NOMO-1 (cell line): ENCODE results near the gene DAW1.

Source experiments
- DNase-seq, 2 experiments: peaks; one replicate each; lab custom pipeline; 2025; ENCODE audit not compliant: unreplicated experiment in 2 of 2; lab: John Stamatoyannopoulos, UW

DAW1 gene

DNA sequence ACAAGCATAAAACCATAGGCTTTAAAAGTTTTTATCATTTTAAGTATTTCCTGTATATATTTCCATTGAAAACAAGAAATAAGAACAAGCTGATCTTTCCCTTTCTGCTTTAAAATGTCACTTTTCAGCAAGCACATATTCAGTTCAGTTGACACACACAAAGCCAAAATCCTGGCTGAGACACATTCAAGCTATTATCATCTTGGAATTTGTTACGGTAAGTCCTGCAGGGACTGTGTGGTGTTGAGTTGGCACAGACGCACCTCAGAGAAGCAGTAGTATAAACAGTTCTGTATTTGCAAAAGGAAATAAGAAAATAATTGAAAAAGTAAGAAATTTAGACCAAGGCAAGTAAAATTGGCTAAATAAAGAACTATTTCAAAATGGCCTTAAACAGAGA, 10.4 kb upstream of the DAW1 start:
- DNase-seq = no peak

DNA sequence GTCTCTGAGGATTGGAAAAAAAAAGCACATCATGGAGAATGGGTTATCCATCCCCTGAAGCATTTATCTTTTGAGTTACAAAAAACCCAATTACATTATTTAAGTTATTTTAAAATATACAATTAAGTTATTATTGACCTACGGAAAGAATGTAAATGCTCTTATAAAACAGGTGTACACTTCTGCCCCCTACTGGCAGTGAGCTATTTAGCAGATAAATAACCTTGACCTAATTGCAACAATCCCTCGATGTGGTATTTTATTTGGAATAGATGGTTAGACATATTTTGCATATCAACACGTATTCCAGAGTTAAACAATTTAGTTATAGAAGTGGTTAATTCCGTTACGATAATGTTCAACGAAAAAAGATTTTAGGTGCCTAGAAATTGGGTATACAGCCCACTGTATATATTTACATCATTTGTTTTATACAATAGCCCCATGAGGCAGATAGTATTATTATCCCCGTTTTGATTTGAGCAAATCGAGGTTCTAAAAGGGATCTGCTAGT, 9.1 kb upstream of the DAW1 start:
- peak in 1 of 2 experiments; percentile 52 for DNase-seq

DNA sequence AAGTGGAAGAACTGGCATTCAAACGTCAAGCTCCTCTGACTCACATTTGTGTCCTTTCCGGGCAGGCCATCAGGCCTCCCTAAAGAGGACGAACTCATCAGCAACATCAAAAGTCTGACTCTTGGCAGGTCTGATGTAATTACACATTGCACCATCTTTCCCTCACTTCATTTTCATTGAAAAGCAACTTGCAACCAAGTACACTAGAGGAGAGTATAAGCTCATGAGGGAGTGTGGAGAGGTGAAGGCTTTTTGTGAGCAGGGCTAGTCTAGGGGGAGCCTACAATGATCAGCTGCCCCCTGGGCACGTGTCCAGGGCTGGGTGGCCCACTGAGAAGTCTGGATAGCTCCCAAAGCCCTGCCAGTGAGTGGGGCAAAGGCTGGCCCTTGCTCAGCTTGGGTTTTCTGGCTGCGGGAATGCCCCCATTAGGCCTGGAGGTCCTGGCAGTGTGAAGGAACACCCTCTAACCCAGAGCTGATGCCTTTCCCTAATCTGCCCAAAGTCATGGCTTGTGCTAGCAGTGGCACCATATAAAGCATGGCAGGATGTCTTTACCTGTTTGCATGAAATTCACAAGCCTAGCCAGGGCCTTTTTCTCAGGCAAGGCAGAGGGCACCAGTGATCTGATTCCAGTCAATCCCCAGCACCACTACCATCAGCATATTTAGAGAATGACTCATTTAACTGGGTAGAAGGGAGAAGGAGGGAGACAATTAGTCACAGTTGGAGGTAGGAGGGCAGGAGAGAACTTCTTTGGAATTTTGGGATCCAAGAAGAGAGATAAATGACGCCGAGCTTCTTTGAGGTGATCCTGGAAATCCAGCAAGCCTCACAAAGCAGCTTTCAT, 8.5 kb upstream of the DAW1 start:
- no peak for DNase-seq

DNA sequence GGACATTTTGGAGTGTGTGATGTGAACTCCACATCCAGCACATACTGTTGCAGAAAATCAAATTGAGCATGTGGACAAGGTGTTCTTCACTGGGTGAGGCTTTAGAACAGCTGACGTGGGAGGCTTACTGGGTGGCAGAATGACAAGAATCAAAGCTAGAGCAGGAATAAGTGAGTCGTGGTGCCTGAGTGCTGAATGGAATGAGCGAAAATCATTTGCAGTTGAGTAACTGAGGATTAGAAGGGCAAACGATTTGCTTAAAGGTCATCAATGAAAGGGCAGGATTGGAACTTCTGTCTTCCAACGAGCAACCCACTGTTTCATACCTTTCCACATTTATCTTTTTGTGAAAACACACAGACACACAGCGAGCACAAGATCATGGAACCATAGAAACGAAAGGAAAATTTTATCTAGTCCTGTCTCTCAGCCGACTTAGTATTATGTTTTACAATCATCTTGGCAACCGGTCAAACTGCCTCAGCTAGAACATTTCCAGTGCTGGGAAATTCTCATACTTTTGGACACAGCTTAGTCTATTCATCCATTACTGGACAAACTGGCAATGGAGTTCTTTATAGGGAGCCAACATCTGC, 7.2 kb upstream of the DAW1 start:
- DNase-seq = no peak

DNA sequence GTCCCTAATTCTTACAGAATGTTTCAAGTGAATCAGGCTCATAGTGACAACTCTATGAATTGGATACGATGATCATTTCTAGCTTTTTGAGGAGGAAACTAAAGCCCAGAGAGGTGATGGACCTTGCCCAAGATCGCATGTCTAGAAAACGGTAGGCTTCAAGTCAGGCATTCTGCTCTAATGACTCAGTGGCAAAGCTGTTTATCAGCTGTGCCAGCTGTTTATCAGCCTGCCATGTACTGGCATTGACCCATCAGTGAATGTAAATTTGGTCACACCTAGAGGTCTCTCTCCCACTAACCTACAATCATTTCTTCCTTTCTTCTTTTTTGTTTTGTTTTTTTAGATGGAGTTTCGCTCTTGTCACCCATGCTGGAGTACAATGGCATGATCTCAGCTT, 6.1 kb upstream of the DAW1 start:
- DNase-seq = no peak

DNA sequence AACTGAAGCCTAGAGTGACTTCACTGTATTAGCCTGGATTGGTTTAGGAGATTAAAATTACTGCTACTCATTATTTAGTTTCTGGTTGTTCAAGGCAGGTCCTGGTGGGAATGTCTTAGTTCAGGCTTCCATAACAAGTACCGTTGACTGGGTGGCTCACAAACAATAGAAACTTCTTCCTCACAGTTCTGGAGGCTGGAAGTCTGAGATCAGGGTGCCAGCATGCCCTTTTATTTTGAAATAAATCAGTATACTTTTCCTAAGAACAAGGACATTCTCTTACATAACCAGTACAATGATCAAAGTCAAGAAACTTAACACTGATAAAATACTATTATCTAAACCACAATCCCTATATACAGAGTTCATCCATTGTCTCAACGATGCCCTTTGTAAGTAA, 4.0 kb upstream of the DAW1 start:
- no peak for DNase-seq

DNA sequence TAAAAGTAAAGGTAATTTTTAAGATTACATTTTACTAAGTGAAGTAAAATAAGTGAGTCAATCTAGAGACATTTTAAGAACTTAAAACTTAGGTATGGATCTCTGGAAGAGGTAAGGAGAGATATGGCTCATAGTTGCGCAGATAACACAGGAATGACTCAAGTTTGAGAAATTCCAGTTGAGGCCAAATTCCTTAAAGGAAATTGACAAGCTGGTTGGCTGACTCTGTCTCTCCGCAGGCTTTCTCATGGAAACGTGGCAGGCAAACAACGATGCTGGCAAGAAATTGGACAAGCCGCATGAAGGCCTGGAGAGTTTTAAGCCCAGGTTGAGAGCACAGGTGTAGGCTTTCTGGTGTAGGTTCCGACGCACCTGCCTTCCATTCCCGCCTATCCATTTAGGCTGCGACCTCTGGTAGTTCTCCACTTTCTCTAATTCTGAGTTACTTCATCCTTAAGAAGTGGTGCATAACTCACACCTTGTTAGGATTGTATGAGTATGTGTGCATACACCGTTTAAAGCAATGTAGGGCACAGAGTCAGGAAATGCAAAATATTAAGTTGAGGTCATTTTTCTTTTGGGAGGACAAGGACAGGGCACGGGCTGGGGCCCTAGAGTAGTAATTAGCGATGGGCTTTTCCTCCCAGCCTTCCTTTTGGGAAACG, 589 bp upstream of the DAW1 start:
- no peak for DNase-seq

DNA sequence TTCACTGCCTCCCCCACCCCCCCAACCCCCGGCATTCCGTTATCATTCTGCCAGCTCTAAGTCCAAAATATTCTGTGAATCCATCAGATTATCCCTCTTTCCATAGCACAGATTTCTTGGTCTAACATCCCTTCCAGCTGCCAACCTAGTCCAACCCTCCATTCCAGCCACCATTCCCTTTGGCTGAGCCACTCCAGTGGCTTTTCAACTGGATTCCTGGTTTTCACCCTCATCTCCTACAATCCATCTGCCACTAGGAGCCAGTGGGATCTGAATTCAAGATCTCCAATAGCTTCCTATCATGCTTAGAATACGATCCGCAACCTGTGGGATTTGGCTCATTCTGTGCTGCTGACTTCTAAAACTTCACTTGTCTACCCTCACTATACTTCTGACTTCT, 1.2 kb downstream of the DAW1 start:
- DNase-seq = no peak

DNA sequence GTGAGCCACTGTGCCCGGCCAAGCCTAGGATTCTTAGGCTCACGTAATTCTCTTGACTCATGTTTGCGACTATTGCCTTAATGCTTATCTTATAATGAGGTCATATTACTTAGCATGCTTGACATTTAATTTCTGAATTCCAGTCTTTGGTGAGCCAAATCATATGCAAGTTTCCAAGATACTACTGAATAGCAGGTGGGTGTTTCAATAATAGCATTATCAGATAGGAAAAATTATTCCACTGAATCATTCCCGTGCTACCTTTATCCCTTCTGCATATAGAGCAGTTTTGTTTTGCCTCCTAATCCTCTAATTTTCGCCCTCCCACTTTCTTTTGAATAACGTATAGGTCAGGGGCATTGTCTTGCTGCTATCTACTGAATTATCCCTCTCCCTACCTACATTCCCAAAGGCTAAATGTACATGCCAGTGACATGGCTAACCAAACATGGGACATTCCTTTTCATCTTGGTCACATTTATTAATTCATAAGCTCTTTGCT, 4.9 kb downstream of the DAW1 start:
- no peak for DNase-seq

DNA sequence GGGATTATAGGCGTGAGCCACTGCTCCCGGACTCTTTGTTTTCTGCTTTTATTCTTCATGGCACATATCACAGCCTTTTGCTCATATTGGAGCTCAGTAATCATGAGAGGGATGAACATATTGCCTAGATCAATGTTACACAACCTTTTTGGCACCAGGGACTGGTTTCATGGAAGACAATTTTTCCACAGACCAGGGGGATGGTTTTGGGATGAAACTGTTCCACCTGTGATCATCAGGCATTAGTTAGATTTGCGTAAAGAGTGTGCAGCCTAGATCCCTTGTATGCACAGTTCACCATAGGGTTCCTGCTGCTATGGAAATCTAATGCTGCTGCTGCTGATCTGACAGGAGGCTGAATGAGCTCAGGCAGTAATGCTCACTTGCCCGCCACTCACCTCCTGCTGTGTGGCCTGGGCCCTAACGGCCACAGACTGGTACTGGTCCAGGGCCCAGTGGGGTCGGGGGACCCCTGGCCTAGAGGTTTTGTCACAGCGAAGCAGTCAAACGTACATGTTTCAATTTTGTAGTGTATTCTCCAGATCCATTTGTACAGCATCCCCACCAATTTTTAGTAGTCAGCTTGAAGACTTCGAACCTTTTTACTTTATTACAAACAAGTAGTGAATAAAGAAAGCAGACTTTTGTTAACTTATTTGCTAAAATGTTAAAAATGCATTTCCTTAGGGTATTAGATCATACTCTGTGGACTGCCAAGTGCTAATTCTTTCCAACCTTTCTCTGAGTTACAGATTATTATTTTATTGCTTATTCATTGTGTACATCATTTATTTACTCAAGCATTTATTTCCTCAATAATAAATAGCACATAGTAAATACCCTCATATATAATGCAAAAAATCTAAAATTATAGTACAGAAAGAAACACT, 6.2 kb downstream of the DAW1 start:
- no peak for DNase-seq

DNA sequence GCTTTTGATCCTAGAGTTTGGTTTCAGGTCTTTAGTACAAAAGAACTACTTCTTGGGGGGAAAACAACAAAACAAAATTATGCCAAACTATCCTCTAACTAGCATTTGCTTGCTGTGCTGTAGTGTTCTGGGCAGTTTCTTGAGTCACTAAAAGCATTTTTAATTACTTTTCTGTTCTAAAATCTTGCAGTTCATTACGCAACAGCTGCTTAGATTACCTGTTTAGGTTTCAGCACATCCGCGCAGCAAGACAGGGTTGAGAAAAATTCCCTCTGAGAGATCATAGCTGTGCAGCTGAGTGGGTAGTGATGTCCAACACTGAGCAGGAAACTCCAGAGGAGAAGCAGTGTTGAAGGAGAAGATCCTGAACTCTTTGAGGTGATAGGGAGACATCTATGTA, 9.0 kb downstream of the DAW1 start:
- DNase-seq = no peak

DNA sequence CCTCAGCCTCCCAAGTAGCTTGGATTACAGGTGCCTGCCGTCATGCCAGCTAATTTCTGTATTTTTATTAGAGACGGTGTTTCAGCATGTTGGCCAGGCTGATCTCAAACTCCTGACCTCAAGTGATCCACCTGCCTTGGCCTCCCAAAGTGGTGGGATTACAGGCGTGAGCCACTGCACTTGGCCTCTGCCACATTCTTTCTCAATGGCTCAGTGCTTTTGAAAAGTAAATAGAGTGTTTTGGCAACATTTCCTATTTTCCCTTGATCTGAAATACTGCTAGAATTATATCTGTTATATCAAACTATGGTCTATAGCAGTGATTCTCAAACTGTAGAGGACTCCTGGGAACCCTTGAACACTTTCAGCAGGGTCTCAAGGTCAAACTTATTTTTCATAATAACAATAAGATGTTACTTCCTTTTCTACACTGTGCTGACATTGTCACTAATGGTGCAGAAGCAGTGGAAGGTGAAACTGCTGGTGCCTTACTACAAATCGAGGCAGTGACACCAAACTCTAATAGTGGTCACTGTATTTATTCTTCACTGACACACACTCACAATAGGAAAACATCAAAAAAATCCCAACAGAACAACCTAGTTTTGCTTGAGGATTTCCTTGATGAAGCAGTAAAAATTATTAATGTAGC, 10.6 kb downstream of the DAW1 start:
- no peak for DNase-seq

DNA sequence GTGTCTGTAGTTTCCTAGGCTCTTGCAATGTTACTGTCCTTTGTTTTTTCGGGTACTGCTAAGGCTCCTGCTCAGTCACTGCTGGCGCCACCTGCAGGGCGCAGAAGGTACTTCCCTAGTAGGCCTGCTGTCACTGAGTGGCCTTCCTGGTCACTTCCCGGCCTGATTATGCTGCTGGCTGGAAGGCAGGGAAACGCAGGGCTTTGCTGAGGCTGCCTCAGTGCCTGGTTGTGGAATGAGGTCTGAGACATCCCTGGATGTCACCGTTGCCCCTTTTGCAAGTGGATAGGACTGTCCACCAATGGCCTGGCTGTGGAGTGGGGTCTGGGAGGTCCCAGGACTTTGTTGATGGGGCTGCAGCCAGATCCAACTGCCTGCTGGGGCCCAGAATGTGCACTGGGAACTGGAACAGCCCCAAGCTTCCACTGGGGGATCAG, 13.1 kb downstream of the DAW1 start:
- DNase-seq = peak; percentile 30

DNA sequence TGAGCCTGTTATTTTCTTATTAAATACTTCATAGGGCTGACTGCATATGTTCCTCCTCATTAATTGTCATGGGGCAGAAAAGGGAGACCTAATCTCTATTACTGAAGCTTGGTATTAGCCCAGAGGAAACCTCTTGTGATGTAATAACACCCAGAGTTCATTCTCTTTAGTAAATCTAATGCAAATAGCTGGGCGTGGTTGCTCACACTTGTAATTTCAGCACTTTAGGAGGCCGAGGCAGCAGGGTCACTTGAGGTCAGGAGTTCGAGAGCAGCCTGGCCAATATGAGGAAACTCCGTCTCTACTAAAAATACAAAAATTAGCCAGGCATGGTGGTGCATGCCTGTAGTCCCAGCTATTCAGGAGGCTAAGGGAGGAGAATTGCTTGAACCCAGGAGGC, 14.7 kb downstream of the DAW1 start:
- DNase-seq = no peak

DNA sequence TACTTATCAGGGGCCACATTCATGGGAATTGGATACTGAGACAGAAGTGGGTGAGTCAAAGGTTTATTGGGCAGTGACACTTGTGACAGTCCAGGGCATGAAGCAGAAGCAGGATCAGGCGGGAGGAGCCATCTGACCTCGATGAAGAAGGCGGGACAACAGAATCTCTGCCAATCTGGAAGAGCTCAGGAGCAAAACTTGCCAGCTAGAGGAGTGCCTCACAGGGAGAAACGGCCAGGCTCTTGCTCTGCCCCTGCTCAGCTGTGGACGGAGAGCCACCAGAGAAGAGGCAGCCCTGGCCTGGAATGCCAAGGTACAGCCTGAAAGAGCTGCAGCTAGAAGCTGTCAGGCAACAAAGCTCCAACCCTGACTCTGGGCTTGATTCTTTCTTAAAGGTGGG, 16.9 kb downstream of the DAW1 start:
- DNase-seq = no peak

DNA sequence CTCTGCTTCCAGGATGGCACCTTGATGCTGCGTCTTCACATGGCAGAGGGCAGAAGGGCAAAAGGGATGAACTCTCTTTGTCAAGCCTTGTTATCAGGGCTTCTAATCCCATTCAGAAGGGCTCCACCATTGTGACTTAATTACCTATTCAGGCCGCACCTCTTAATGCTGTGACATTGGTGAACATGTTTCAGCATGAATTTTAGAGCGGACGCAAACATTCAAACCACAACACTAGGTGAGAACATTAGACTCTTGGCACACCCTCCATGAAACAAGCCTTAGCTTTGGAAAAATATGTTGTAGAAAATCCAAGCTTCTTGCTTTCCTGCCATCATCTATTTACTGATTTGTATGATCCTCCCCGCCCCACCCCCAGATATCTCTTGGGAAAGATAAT, 17.9 kb downstream of the DAW1 start:
- DNase-seq = no peak

DNA sequence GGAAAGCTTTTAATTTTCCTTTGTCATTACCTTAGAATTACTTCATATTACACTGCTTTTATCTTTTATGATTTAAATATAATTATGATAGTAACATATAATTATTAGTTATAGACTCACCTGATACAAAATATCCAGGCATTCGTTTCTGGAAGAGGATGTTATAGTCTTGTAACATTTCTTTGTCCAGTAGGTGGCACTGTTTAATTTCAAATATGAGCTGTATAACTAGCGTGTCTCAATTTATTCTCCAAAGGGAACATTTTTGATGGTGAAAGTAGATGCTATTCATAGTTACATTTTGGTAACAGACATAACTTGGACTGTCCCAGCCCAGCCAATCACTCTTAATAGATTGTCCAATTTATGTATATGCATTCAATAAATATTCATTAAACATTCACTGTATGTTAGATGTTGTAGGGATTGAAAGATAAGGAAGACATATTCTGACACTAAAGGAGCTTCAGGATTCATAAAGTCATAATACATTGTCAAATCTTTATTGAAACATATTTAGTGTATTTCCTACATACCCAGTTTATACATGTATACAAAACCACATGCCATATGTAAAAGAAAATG, 19.2 kb downstream of the DAW1 start:
- DNase-seq = peak in 1 of 2 experiments; percentile 33

DNA sequence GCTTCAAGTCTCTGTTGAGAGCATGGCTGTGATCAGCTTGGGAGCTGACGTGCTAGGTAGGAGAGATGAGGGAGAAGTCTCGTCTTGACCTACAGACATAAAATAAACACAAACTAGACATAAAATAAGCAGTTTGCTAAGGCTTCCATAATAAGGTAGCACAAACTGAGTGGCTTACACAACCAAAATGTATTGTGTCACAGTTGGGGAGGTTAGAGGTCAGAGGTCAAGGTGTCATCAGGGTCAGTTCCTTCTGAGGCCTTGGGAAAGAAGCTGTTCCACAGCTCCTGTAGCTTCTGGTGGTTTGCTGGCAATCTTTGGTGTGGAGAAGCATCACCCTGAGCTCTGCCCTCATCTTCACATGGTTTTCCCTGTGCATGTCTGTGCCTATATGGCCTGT, 20.2 kb downstream of the DAW1 start:
- DNase-seq = no peak

DNA sequence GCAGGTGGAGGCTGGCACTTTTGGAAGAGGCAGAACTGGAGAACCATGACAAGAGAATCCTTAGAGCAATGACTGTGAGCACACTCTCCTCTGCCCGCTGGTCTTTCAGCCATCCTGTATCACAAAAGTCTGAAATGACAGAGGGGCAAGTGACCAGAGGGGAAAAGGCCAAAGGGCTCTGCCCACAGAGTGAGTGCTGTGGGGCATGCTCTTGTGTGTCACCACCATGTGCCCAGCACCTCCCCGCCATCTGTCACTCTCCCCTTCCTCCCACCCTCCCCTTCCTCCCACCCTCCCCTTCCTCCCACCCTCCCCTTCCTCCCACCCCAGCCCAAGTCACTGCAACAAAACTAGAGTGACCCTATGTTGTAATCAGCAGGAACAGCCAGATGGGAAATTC, 31.9 kb downstream of the DAW1 start:
- no peak for DNase-seq

DNA sequence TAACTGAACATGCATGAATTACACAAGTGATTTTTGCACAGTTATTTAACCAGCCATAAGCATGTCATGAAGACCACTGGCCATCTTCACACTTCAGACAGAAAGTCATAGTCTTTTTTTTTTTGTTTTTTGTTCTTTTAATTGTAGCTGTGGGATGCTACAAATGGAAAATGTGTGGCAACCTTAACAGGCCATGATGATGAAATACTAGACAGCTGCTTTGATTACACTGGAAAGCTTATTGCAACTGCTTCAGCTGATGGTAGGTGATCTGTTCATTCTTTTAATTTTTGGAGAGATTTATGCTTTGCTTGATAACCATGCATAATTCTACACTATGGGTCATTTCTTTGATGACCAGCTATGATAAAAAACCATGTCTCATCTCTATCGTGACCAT, 35.6 kb downstream of the DAW1 start:
- no peak for DNase-seq
